AML-193 (cell line): Measurements from ENCODE around the gene PCGF2.

ENCODE experiments used
- DNase-seq, 2 experiments: peaks; one replicate each; lab custom pipeline; 2025; lab: John Stamatoyannopoulos, UW

The PCGF2 gene

GRCh38 chr17:38702916-38703741 is 45.0 kb downstream of the PCGF2 start:
- DNase-seq: peak; percentile 41 to 62

DNA sequence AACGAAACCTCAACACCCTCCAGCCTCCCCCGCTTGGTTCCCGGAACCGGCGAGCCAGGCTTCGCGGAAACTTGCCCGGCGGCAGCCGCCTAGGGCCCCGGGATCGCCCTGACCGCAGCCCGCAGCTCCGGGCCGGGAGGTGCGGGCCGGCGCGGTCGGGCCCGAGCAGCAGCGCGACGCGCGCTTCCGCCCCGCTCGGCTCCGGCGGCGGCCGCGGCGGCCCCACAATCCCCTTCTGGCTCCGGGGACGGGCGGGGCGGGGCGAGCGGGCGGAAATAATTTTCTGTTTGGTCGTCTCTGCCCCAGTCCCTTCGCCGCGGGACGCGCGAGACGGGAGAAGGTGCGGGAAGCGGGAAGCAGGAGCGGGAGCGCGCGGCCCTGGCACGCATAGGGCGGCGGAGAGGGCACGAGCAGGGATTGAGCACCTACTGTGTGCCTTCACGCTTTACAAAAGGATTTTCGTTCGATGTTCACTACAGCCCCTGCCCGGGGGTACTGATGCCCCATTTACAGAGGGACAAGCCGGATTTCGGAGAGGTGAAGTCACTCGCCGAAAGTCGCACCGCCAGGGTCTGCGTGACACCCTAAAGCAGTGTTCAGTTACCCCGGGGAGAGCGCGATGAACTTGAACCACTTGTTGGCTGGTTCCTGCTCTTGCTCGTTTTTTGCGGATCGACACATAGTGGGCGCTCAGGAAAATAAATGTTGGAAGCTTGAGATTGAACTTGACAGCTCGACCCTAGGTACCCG is 45.8 kb downstream of the PCGF2 start:
- peak; percentile 85 to 87 for DNase-seq

DNA sequence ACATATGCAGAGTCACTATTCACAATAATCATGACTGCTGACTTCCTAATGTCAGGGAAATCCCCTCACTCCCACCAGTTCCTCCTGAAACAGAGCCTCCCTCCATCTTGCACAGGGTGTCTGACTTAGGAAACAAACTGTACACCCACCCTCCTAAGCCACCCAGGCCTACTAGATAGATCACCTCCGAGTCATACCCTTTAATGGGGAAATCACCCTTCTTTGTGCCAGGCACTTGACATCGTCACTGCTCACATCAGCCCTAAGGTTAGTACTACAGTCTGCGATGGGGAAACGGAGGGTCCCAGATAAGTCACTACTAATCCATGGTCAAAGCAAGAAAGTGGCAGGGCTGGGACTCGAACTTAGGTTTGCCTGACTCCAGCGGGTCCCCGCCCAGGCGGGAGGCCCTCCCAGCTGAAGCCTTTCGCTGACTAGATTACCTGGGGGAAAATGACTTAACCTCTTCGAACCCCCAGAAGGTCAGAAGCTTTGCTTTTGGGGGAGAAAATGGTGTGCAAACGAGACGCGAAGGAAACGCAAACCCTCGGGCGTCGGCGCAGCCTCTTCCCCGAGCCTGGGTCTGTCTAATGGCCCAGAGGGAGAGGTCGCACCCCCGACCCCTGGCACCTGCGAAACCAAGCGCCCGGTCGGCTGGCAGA is 46.5 kb downstream of the PCGF2 start:
- peak; percentile 48 to 68 for DNase-seq

DNA sequence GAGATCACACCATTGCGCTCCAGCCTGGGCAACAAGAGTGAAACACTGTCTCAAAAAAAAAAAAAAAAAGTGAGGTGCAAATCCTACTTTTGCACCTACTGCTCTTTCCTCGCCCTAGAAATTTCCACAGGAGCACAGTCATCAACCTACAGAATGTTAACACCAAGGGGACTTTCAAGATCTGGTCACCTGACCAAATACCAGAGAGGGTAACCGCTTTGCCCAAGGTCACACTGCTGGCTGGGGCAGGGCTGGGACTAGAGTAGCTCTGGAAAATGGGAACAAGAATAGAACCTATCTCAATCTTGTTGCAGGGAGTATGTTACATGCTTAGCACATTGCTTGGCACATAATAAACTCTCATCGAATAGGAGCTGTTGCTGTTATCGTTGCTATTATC is 49.4 kb downstream of the PCGF2 start:
- no peak for DNase-seq

DNA sequence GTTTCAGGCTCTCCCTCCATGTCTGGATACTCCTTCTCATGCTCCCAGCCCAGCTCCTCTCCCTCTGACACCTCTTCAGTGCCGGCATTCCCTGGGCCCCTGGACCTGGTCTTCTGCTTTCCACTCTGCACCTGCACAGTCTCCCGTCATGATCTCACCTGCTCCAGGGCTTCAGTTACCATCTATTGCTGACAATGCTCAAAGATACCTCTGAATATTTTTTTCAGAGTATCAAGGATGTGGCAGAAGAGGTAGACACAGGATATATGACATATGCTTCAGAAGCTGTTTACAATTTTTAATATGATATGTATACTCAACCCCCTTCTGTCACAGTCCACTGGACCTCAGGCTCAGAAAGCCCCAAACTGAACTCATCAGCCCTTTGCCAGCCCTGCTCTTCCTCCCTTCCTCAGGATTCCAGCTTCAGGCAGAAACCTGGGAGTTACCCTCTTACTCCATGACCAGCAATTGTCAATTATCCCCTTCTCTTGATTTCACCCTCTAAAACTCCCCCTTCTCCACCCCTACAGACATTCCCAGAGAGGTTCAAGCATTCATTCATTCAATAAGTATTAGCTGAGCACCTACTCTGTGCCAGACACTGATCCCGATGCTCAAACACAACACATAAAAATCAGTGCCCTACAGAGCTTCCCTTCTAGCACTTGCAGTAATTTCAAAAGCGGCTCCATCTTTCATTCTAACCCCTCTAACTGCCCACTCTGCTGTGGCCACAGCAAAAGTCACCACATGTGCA is 50.9 kb downstream of the PCGF2 start:
- DNase-seq: no peak

DNA sequence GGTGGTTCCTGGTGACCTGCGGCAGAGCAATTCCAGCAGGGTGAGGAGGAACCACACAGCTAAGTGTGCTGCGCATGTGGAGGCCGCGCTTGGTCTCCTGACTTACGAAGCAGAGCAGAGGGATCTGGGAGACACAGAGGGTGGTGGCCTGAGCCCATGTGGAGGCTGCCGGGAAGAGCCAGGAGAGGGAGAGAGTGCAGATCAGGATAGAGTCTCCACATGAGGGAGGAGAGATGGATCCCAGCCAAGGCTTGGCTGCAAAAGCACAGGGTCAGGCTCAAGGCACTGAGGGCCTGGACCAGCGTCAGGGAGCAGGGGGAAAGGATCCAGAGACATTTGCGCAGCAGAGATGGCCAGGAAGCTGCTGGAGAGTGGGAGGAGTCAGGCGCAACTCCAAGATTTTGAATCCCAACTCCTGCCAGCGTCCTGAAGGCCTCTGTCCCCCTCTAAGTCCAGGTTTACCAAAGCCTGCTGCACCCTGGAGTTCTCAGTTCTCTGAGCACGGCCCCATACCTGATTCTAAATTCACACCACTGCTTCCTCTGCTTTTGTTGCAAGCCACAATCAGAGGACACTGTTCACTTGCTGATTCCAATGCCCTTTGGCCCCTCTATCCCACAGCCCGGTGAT is 54.3 kb downstream of the PCGF2 start:
- no peak for DNase-seq

GRCh38 chr17:38691154-38691553 is 57.0 kb downstream of the PCGF2 start:
- DNase-seq: no peak

GRCh38 chr17:38690386-38690785 is 57.8 kb downstream of the PCGF2 start:
- DNase-seq: no peak

DNA sequence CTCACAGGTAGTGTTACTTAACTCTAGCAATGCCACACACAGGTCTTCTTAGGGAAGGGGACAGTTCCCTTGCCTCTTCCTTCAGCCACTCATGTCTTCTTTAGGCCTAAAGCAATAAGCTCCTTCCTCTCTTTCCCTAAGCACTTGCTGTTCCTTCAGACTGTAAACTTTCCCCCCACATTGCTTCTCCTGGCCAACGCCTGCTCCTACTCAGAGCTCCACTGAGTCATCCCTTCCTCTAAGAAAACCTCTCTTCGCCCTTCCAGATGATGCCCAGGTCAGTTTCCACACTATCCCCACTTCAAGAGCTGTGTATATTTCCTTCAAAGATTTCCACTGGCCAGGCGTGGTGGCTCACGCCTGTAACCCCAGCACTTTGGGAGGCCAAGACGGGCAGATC is 60.9 kb downstream of the PCGF2 start:
- no peak for DNase-seq

GRCh38 chr17:38685491-38685890 is 62.6 kb downstream of the PCGF2 start:
- DNase-seq: no peak
